HG02970 (cell line): ENCODE measurements around the gene APBA2.

Experiments
- ATAC-seq: cut with Tn5 transposase; IDR thresholded peaks from one replicate; pipeline ENCODE4 v1.9.1; 2021; ENCODE audit warnings: mild to moderate bottlenecking, moderate library complexity, moderate number of reproducible peaks; ENCODE audit not compliant: unreplicated experiment, low FRiP score

The APBA2 gene

DNA sequence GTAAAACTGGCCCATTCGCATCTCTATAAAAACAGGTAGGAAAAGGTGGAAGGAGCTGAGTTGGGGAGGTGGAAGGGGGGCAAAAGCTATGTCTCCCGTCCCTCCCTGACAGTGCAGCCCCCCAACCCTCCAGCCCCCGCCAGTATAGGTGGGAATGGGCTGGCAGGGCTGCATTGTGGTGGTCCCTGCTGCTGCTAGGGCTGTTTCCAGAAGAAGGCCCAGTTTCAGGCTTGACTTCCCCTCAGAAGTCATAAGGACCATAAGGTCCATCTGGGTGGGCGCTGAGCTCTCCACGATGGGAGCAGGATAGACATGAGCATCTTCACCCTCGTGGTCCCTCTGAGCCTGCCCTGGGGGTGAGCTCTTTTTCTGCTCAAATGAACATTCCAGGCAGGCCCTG, 44.2 kb downstream of the APBA2 start:
- no peak for ATAC-seq

DNA sequence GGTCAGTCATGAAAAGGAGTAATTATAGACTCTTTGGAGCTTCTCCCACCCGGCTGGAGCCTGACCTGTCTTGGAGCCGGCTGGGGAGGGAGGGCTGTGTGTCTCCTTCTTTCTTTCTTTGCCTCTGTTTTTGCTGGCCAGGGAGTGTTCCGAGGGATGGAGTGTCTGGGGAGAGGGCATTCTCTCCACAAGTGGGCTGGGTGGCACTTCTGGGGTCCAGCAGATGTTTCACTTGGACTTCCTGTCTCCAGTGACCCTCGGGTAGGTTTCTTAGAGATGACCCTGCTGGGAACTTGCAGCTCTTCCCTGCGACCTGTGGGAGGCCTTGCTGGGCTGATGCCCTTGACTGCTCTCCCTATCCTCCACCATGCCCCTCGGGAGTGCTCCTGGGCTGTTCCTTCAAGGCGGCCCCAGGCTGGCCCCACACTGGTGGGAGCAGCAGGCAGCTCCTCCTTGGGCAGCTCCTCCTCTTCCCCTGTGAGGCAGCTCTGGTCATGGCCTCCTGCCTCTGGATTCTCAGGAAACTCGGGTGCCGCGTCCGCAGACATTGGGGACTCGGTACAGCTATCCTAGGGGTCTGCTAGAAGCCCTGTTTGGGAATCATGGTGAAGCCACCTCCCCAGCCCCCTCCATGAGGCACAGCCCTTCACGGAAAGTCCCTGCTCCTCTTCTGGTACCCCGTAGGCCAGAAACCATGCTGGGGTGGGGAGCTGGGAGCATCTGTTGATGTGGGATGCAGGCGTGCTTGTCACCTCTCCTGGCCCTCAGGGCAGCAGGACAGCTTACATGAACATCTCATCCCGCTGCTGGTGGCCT, 44.9 kb downstream of the APBA2 start:
- no peak for ATAC-seq

DNA sequence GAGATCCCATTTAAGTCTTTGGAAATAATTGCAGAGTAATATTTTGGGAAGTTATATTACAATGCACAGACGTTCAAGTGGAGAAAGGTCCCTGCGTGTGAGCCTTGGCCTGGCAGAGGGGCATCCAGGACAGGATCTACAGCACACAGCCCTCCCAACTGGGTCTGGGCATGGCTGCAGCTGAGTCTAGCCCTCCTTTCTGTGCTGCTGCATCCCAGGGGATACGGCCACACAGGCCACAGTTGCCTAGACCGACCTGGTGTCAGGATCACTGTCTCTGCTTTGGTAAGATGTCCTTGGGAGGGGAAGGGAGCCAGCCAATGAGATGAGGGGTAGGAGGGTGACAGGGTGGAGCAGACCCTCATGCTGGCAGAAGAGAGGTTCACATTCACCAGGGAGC, 46.1 kb downstream of the APBA2 start:
- no peak for ATAC-seq

DNA sequence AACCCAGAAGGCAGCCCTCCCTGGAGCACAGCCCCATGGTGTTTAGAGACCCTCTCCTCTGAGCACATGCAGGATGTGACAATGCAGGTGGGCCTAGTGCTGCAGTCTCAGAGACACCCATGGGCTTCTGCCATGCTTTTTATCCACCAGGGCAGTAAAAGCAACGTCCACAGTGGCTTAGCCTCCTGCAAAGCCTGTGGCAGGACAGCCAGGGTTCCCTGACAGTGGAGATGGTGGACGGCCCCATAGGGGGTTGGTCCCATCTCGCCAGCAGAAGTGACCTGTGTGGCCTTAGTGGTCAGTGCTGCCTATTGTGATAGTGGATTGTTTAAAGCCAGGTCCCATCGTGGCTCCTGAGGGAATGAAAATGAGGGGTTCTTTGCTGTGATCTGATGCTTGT, 46.6 kb downstream of the APBA2 start:
- no peak for ATAC-seq

DNA sequence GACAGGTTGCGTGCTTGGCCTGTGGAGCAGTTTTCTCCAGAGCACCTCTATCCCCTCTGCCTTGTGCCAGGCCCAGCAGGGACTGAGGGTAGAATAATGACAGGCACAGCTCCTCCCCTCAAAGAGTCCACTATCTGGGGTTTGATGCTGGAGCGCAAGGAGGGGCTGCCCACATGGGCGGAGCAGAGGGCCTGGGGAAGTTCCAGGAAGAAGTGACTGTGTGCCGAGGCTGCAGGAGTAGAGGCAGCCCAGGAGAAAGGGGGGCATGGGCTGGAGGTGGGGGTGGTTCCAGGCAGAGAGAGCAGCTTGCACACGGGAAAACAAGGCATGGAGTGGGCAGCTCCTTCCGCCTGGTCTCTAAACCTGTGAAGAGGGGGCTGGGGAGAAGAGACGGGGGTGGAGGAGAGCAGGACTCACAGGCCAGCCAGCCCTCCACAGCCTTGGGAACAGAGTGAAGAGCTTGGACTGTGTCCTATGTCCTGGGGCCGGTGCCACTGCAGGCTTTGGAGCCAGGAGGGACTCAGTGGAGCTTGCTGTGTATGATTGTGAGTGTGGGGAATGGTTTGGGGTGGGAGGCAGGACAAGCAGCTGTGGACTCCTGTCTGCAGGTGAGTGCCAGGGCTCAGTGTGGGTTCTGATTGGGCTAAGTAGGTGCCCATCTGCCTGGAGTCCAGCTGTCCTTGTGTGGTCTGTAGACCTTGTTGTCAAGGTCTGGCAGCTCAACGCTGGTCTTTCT, 48.1 kb downstream of the APBA2 start:
- ATAC-seq = no peak

DNA sequence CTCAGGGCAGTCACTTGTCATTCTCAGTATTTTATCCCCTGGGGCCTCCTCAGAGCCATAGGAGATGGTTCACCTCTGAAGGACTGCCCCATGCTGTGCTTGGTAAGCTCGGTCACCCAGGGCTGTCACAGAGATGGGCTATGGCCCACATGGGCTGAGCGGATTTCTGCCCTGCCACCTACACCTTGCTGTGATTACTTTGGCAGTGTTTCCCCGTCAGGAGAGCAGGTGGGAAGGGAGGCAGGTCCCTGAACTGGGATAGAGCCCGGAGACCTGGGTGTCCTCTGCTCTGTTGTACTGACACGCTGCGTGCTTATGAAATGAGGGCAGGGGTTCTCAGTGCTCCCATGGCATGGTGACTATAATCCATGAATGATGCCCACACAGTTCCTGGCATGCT, 48.9 kb downstream of the APBA2 start:
- ATAC-seq = no peak

DNA sequence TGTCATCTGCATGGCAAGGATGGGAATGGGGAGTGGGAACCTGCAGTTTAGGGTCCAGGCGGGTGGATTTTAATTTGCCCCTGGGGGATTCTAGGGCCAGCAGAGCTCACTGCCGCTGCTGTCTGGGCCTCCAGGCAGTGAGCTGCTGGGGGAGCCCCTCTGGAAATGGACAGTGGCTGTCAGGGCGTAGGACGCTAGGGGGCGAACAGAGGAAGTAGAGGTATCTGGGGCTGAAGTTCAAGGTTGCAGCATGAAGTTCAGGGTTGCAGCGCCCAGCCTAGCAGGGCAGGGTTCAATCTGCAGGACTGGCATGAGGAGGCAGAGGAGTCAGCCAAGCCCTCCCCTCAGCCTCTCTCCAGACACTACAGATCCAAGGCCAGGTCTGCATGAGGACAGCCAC, 49.5 kb downstream of the APBA2 start:
- ATAC-seq = no peak

DNA sequence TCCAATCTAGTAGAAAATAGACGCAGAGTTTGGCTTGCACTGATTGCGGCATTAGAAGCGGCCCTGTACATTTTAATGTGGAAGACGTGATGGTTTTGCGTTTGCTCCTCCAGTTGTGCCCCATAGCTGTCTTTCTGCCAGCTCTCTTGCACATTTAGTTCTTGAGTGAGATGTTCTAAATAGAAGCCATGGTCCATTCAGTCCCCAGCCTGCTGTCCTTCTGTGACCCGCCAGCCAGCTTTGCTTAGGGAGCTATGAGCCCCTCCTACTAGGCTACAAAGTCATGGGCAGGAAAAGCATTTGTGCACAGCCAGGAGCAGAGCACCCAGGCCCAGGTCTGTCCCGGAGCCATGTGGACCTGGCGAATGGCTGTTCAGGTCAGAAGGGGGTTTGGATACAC, 50.3 kb downstream of the APBA2 start:
- ATAC-seq = no peak

DNA sequence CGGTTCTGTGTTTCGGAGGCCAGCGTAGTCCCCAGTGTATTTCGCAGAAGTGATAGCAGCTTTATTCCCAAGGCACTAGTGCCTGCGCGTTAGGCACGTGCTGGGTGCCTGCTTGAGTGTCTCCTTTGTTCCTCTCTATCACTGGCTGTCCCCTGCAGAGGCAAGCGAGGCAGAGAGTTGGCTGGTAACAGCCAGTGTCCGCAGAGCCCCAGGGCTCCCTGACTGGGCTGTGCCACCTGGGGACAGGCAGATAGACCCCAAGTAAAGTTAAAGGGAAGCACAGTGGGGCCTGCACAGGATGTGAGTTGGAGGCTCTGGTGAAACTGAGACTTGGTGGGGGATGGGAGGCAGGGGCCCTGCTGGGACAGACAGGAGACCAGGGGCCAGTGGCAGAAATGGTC, 50.7 kb downstream of the APBA2 start:
- ATAC-seq = no peak

DNA sequence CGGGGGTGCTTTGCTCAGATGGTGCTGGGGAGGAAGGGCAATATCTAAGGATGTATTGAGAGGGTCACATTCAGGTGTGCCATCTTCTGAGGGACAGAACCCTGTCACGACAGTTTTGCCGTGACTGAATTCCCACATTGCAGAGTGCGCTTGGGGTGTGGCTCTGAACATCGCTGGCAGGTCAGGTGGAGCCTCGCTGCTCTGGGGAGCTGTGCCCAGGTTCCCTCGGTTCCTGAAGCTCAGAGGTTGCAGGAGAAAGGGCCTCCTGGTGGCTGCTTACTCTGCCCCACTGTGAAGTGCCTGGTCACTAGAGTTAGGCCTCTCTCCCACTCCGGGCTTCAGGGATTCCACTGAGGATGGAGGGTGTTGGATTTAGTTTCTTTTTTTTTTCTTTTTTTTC, 51.5 kb downstream of the APBA2 start:
- ATAC-seq = no peak

DNA sequence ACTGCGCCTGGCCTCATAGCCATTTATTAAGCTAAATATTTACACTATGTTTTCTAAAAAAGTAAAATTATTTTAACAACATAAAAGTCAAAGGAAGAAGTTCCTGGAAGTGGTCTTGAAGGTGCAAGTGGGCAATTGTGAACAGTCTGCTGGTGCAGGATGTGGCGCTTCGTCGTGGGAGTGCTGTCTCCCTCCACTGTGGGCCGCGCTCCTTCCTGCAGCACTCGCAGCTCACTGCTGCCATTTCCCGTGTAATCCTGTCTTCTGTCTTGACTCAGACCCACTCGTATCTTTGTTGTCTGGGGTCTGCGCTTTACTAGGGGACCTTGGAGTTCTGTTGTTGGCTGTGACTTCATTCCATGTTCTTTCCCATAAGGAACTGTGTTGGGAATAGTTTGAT, 56.3 kb downstream of the APBA2 start:
- ATAC-seq = no peak

DNA sequence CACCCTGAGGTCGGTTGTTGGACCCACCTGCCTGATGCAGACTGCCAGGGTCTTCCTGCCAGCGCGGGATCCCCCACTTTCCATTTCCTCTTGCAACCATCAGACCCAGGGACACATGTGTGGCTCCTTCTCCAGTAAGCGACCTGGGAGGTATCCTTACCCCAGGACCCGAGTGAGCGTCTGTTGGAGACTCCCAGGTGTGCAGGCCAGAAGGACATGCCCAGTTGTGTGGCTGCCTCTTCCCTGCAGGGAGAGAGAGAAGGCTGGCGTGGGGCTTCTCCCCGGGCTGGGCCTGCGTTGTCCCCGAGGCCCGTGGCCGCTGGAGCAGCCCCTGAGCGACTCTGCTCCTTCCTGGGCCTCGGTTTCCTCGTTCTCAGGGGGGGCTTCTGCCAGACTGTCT, 56.8 kb downstream of the APBA2 start:
- no peak for ATAC-seq

DNA sequence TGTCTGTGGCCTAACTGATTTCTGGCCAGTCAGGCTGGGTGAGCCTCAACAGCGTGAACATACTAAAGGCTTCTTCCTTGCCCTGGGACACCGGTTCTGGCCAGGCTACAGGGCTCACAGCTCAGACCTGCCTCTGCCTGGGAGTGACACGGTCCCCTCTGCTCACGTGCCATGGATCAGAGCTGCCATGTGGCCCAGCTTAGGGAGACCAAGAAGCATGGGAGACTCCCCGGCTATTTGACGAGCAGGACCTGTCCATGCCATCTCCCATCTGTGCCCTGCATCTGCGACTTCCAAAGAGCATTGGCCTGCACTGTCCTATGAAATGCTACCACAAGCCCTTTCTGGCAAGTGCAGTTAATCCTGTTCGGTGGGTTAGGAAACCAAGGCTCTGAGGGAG, 57.4 kb downstream of the APBA2 start:
- no peak for ATAC-seq

DNA sequence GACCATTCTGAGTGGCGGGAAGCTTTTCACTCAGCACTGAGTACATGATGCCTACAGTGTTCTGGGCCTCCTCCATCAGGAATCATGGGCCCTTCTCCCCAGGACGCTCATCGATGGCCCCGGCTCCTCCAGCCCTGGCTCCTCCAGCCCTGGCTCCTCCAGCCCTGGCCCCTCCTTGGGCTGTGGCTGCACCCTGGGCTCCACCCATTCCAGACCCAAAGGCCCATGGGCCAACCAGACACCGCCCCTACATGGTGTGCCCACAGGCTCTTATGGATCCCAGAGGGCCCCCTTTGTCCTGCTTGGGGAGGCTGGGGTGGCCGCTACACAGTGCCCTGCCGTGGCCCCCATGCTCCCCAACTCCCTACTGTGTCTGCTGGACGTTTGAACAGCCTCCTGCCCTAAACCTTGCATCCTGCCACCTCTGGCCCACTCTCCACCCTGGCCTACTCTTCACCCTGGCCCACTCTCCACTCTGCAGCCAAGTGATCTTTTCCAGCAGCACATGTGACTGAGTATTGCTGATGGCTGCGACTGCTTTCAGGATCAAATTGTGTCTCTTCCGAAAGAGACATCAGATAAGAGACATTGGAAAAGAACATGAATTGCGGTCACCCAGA, 57.9 kb downstream of the APBA2 start:
- ATAC-seq = no peak

DNA sequence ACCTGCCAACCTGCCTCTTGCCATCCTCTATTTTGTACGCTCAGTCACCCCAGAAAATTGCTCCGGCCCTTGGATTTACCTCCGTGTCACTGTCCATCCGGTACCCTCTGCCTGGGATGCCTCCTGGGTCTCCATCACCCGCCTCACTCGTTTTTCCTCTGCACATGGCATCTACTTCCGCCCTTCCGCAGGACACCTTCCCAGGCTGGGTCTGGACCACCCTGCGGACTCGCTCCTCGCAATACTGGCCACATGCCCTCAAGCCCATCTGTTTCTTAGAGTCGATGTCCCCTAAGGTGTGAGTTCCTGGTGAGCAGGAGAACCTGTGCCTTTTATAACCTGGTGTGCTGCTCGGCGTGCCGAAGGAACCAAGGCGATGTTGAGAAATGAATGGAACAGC, 58.5 kb downstream of the APBA2 start:
- no peak for ATAC-seq

DNA sequence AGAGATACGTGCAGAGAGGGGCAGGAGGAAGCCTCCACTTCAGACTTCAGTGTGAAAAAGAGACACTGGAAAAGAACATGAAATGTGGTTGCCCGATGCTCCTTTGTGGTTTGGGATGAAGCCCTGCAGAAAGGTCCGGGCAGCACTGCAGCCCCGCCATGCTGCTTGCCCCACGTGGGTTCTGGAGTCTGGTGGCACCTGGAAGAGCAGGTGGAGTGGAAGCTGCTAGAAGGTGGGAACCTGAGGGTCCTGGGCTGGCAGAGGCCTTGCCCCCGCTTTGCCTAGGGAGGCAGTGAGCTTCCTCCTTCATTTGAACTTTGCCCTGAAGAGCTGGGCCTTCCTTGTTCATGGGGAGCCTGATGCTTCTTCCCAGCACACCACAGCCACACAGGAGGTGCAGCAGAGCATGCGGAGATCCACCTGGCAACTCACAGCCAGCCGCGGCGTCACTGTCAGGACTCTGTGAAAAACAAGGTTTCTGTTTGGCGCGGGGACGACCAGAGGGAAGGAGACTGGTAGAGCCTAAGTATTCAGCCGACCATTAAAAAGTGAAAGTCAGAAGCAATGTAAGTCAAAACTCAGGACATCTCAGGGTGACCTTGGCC, 59.0 kb downstream of the APBA2 start:
- ATAC-seq = no peak

DNA sequence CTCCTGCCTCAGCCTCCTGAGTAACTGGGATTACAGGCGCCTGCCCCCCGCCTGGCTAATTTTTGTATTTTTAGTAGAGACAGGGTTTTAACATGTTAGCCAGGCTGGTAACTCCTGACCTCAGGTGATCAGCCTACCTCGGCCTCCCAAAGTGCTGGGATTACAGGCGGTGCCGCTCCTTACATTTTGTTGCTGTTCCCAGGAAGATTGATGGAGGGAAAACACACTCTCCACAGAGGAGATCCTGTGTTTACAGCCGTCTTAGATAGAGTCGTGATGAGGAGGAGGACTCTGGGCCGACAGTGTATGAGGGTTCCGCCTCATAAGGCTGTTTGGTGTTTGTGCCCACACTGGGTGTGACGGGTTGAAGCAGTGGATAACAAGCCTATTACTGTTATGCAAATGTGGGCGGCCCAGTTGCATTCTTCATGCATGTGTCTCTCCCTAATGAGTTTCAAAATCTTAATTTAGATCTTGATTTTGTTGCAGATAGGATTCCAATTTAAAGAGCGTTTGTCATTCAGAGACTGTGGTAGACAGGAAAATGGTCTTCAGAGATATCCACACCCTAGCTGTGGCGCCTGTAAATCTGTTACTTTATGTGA, 60.0 kb downstream of the APBA2 start:
- ATAC-seq = no peak

DNA sequence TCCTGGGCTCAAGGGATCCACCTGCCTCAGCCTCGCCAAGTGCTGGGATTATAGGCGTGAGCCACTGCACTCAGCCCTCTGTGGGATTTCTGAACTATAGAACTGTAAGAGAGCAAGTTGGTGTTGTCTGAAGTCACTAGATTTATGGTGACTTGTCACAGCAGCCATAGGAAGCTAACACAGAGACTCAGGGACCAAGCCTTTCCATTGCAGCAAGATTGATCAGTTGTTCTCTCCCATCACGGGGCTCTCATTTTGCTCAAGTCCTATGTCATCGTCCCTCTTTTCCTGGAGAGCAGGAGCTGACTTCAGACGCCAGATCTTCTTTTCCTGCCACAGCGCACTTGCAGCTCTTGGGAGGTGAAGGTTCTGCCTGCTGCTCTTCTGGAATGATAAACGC, 61.0 kb downstream of the APBA2 start:
- no peak for ATAC-seq

DNA sequence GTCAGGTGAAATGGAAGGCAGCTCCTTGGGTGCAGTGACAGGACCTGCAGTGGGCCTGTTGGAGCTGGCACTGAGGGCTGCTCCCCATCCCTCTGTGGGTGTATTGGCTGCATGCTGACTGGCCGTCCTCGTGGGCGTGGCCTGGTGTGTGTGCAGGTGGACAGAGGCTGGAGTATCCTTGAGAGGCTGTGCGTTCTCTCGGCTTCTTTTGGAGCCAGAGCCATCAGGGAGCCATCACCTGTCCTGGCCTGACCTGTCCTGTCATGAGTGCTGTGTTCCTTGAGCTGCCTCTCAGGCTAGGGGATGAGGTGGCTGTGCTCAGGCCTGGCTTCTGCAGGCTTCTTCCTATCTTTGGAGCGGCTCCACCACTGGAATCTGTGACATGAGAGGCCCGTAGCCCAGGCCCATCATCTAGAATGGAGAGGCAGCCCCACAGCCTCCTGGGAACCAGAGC, 61.5 kb downstream of the APBA2 start:
- no peak for ATAC-seq

DNA sequence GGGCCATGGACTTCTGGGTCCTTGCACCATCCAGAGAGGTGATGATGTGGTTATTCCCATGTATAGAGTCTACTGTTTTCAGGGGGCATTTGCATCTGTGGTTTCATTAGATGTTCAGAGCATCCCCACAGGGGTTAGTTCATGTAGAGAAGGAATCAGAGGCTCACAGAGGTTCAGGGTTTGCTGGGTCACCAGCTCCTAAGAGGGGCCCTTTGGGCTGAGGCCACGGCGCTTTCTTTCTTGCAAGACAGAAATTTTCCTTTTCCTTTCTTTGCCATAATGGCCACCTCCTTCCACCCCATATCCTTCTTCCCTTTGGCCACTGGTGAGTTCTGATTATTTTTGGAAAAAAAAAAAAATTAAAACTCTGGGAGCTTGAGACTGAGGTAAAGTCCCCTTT, 62.3 kb downstream of the APBA2 start:
- ATAC-seq = no peak

DNA sequence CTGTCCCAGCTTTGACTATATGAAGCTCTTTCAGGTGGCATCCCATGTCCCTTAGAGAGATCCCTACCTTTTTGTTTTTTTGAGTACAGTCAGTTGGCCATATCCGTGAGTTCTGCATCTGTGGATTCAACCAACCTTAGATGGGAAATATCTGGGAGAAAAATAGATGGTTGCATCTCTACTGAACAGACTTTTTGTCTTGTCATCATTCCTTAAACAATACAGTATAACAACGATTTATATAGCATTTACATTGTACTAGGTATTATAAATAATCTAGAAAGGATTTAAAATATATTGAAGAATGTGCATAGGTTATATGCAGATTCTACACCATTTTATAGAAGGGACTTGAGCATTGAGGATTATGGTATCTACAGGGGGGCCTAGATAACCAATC, 65.1 kb downstream of the APBA2 start:
- ATAC-seq = no peak
